Left hindlimb (tissue), 1 donor: ENCODE data around the gene TYRP1.

ENCODE experiments used
- DNase-seq: peaks from one replicate; pipeline ENCODE4 v3.0.0-alpha.2; 2018

TYRP1 gene

GRCh38 chr9:12737871-12738270 is 44.7 kb downstream of the TYRP1 start:
- DNase-seq: no peak

- DNase-seq: no peak
Measured at GRCh38 chr9:12739014-12739652, 45.9 kb downstream of the TYRP1 start.

GRCh38 chr9:12740845-12741244 is 47.7 kb downstream of the TYRP1 start:
- no peak for DNase-seq

- no peak for DNase-seq
Measured at GRCh38 chr9:12748016-12748415, 54.8 kb downstream of the TYRP1 start.

- DNase-seq: no peak
Measured at GRCh38 chr9:12748954-12749353, 55.8 kb downstream of the TYRP1 start.

GRCh38 chr9:12753931-12754330 is 60.7 kb downstream of the TYRP1 start:
- DNase-seq: no peak

GRCh38 chr9:12759761-12760160 is 66.6 kb downstream of the TYRP1 start:
- no peak for DNase-seq
